HG02588 (cell line): ENCODE data around the gene ETF1.
A peak's percentile ranks its signal among the peaks of the same experiment; 100 is the strongest.

ENCODE experiments used
- ATAC-seq: cut with Tn5 transposase; IDR thresholded peaks from one replicate; pipeline ENCODE4 v1.9.1; 2021; ENCODE audit warnings: mild to moderate bottlenecking, moderate library complexity; ENCODE audit not compliant: unreplicated experiment

The ETF1 gene

GRCh38 chr5:138464388-138465260, 78.4 kb downstream of the ETF1 start:
- peak; percentile 75 for ATAC-seq

GRCh38 chr5:138464008-138464387, 79.0 kb downstream of the ETF1 start:
- ATAC-seq = peak; percentile 46

GRCh38 chr5:138463419-138464007, 79.5 kb downstream of the ETF1 start:
- ATAC-seq = no peak

- no peak for ATAC-seq
These were observed 81.5 kb downstream of the ETF1 start for GRCh38 chr5:138461343-138462125.

GRCh38 chr5:138460032-138460693, 82.9 kb downstream of the ETF1 start:
- ATAC-seq = no peak

GRCh38 chr5:138459311-138459933, 83.6 kb downstream of the ETF1 start:
- no peak for ATAC-seq

GRCh38 chr5:138458856-138459255, 84.2 kb downstream of the ETF1 start:
- ATAC-seq = no peak

GRCh38 chr5:138458384-138458783, 84.7 kb downstream of the ETF1 start:
- ATAC-seq = no peak

GRCh38 chr5:138457531-138458275, 85.3 kb downstream of the ETF1 start:
- ATAC-seq = no peak
